CD4-positive, alpha-beta T cell (primary cell): ENCODE data around the gene GRIK5. TPM values are rescaled to one million over a fixed set of nuclear protein-coding genes. Genes with fewer than 3 reads are reported as not detected.
A peak's percentile ranks its signal among the peaks of the same experiment; 100 is the strongest.

Source experiments
- ATAC-seq: fragments of 200-7000 bp; cut with Tn5 transposase; one replicate; pipeline ENCODE4 v1.10.0; 2022; ENCODE audit warnings: mild to moderate bottlenecking; ENCODE audit not compliant: poor library complexity
- CTCF ChIA-PET: fragments of 350-600 bp; sonication (Branson Sonifier 250); formaldehyde crosslinking; loops from one replicate; lab custom pipeline; 2021; ENCODE audit warnings: antibody characterized with exemption, inconsistent platforms; lab: Charles Lee
- POLR2A ChIA-PET: fragments of 350-600 bp; sonication (Branson Sonifier 250); formaldehyde crosslinking; loops from one replicate; lab custom pipeline; 2021; ENCODE audit warnings: antibody characterized with exemption, inconsistent platforms; lab: Charles Lee
- DNase-seq, 14 experiments: peaks; one replicate each; pipeline ENCODE4 v3.0.0-alpha.2; 2013 to 2020; ENCODE audit warnings: mixed read lengths in 2 of 14
- H3K27ac ChIP-seq, 2 donors: one replicate each; pipeline versions ENCODE4 v1.5.1 to v1.7.0; 2013; ENCODE audit warnings: low read length in 2 of 2, low read depth in 1 of 2, mild to moderate bottlenecking in 1 of 2
- H3K27me3 ChIP-seq, 2 experiments: 1 replicate in 1 of 2; 2 replicates in 1 of 2; pipeline versions ENCODE4 v1.6.1 to v1.7.0; 2013; ENCODE audit warnings: low read length in 2 of 2, control low read depth in 1 of 2, mild to moderate bottlenecking in 1 of 2, moderate library complexity in 1 of 2; ENCODE audit not compliant: insufficient read depth in 2 of 2, control insufficient read depth in 1 of 2
- H3K36me3 ChIP-seq: one replicate; pipeline ENCODE4 v1.6.1; 2013; ENCODE audit warnings: low read length, control low read depth; ENCODE audit not compliant: insufficient read depth
- H3K4me1 ChIP-seq: one replicate; pipeline ENCODE4 v1.6.1; 2013; ENCODE audit warnings: low read length, control low read depth; ENCODE audit not compliant: insufficient read depth
- H3K4me3 ChIP-seq: one replicate; pipeline ENCODE4 v1.5.1; 2013; ENCODE audit warnings: mild to moderate bottlenecking, low read length, moderate library complexity
- H3K9me3 ChIP-seq, 2 experiments: 1 replicate in 1 of 2; 2 replicates in 1 of 2; pipeline versions ENCODE4 v1.6.1 to v1.7.0; 2013; ENCODE audit warnings: low read length in 2 of 2, mild to moderate bottlenecking in 2 of 2, control low read depth in 1 of 2, moderate library complexity in 1 of 2; ENCODE audit not compliant: control insufficient read depth in 1 of 2, insufficient read depth in 1 of 2
- H3K27ac Mint-ChIP-seq: one replicate; pipeline ENCODE4 v1.8.0; 2020; ENCODE audit warnings: mixed read lengths
- H3K27me3 Mint-ChIP-seq: one replicate; pipeline ENCODE4 v1.8.0; 2021; ENCODE audit warnings: mixed read lengths
- H3K36me3 Mint-ChIP-seq: one replicate; pipeline ENCODE4 v1.8.0; 2021; ENCODE audit warnings: low read depth, mixed read lengths
- H3K4me1 Mint-ChIP-seq: one replicate; pipeline ENCODE4 v1.8.0; 2021; ENCODE audit warnings: low read depth, mixed read lengths
- H3K4me3 Mint-ChIP-seq: one replicate; pipeline ENCODE4 v1.8.0; 2020; ENCODE audit warnings: mild to moderate bottlenecking, mixed read lengths
- H3K9me3 Mint-ChIP-seq: one replicate; pipeline ENCODE4 v1.8.0; 2020; ENCODE audit warnings: mixed read lengths
- intact Hi-C, 2 experiments: fragments of 100-400 bp; cut with DNase I in 1 of 2; cut with micrococcal nuclease in 1 of 2; formaldehyde crosslinking; loops; one replicate each; pipeline versions ENCODE4 v1.15.1 to v1.9.0; 2023 to 2025; cut with DNase I, micrococcal nuclease
- total RNA-seq, 174 experiments: library from RNA in 2 of 174; stranded (reverse) in 2 of 174; gene quantifications; one replicate each; pipeline ENCODE4 v1.2.3 and lab custom pipeline; 2021 to 2026
- TF ChIP-seq, protein P1 (sequence below): fragments of 200-600 bp; IDR thresholded peaks from one replicate; pipeline ENCODE4 v1.8.0; 2022; ENCODE audit warnings: antibody characterized with exemption, mild to moderate bottlenecking

GRIK5 gene
- total RNA-seq, 2 experiments from 2014 or later = 0.66 to 0.75 TPM

DNA sequence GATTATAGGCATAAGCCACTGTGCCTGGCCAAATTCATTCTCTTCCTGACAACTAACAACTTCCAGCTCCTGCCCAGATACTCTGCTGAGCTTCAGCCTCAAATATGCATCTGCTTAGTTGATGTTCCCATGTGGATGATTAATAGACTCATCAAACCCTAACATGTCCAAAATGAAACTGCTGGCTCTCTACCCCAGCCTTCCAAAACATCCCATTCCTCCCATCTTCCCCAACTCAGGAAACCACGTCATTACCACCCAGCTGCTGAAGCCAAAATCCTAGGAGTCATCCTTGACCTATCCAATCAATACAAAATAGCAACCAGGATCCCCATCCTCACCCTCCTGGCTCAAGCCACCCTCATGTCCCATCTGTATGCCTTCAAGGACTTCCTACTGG is 41.4 kb upstream of the GRIK5 start:
- Mint-ChIP-seq H3K4me3 (no peak overlapping the region), H3K27me3 (no peaks in the 10 kb centered on the region), H3K9me3 (no peaks in the 10 kb centered on the region), H3K27ac (peak overlapping the region; percentile 14), H3K4me1 (peaks cover 10% of the 10 kb centered on the region), H3K36me3 (peaks cover 51% of the 10 kb centered on the region)
- no peak overlapping the region for H3K4me3 ChIP-seq
- no peaks in the 10 kb centered on the region for H3K9me3 ChIP-seq
- ATAC-seq = no peak
- no peaks in the 10 kb centered on the region for H3K27me3 ChIP-seq
- TF ChIP-seq, protein P1, sequence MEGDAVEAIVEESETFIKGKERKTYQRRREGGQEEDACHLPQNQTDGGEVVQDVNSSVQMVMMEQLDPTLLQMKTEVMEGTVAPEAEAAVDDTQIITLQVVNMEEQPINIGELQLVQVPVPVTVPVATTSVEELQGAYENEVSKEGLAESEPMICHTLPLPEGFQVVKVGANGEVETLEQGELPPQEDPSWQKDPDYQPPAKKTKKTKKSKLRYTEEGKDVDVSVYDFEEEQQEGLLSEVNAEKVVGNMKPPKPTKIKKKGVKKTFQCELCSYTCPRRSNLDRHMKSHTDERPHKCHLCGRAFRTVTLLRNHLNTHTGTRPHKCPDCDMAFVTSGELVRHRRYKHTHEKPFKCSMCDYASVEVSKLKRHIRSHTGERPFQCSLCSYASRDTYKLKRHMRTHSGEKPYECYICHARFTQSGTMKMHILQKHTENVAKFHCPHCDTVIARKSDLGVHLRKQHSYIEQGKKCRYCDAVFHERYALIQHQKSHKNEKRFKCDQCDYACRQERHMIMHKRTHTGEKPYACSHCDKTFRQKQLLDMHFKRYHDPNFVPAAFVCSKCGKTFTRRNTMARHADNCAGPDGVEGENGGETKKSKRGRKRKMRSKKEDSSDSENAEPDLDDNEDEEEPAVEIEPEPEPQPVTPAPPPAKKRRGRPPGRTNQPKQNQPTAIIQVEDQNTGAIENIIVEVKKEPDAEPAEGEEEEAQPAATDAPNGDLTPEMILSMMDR = no peak
- CTCF ChIA-PET = interaction anchor here (1.0 to 1.7 kb wide), 3 partner anchors 66 to 329 kb away, joined by 3 read pairs; no protein-coding TSS in a partner anchor
- H3K27ac ChIP-seq = no peak overlapping the region
- H3K36me3 ChIP-seq = peaks cover 55% of the 10 kb centered on the region
- DNase-seq = no peak
- intact Hi-C loops = loop anchor here in 1 of 2 experiments (10.0 kb wide), 1 partner anchor 293 kb away; no protein-coding TSS in a partner anchor
- POLR2A ChIA-PET = interaction anchor here (1.4 kb wide), 1 partner anchor 131 kb away, joined by 3 read pairs; the partner anchor contains the start of gene GSK3A
- peaks cover 9% of the 10 kb centered on the region for H3K4me1 ChIP-seq

DNA sequence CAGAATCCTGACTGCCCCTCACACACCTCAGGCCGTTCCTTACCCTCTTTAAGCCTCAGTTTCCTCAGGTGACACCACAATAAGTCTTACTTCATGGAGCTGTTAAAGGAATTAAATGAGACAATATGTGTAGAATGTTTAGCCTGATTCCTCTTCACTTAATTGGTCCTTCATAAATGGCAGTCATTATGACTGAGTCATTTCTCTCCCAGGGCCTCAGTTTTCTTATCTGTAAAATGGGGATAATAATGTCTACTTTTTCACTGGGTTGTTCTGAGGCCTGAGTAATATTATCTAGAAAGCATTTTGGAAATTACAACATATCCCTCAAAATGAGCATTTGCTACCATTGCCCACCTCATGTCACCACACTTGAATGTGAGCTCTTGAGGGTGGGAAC is 40.7 kb upstream of the GRIK5 start:
- Histone ChIP-seq H3K27me3 (no peaks in the 10 kb centered on the region), H3K4me1 (peaks cover 9% of the 10 kb centered on the region), H3K27ac (no peak overlapping the region), H3K4me3 (no peak overlapping the region), H3K9me3 (no peaks in the 10 kb centered on the region), H3K36me3 (peaks cover 47% of the 10 kb centered on the region)
- peak overlapping the region; percentile 14 for H3K27ac Mint-ChIP-seq
- intact Hi-C loops = loop anchor here in 1 of 2 experiments (10.0 kb wide), 1 partner anchor 294 kb away; no protein-coding TSS in a partner anchor
- H3K36me3 Mint-ChIP-seq = peaks cover 46% of the 10 kb centered on the region
- ATAC-seq (no peak), DNase-seq (no peak)
- peaks cover 10% of the 10 kb centered on the region for H3K4me1 Mint-ChIP-seq
- ChIA-PET POLR2A (interaction anchor here (1.4 kb wide), 1 partner anchor 131 kb away, joined by 3 read pairs; the partner anchor contains the start of gene GSK3A), CTCF (interaction anchor here (0.7 to 1.7 kb wide), 3 partner anchors 22 to 330 kb away, joined by 3 read pairs; no protein-coding TSS in a partner anchor)
- no peaks in the 10 kb centered on the region for H3K9me3 Mint-ChIP-seq
- TF ChIP-seq, protein P1 = no peak
- H3K4me3 Mint-ChIP-seq = no peak overlapping the region
- H3K27me3 Mint-ChIP-seq = no peaks in the 10 kb centered on the region

DNA sequence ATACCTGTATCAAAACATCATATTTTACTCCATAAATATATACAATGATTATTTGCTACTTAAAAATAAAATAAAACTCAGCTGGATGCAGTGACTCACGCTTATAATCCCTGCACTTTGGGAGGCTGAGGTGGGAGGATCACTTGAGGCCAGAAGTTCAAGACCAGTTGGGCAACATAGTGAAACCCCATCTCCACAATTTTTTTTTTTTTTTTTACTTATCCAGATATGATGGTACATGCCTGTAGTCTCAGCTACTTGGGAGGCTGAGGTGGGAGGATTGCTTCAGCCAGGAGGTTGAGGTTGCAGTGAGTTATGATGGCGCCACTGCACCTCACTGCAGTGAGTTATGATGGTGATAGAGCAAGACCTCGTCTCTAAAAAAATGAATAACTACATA is 39.9 kb upstream of the GRIK5 start:
- no peaks in the 10 kb centered on the region for H3K27me3 Mint-ChIP-seq
- H3K27ac Mint-ChIP-seq = no peak overlapping the region
- H3K4me3 ChIP-seq = no peak overlapping the region
- no peaks in the 10 kb centered on the region for H3K9me3 ChIP-seq
- no peaks in the 10 kb centered on the region for H3K27me3 ChIP-seq
- no peaks in the 10 kb centered on the region for H3K9me3 Mint-ChIP-seq
- H3K4me1 Mint-ChIP-seq = peaks cover 10% of the 10 kb centered on the region
- H3K27ac ChIP-seq = no peak overlapping the region
- POLR2A ChIA-PET = no interaction called here
- CTCF ChIA-PET = interaction anchor here (1.8 to 2.7 kb wide), 3 partner anchors 14 to 331 kb away, joined by 7 to 16 read pairs (median 15); partner anchors contain the start of gene POU2F2
- TF ChIP-seq, protein P1 = no peak
- intact Hi-C loops = loop anchor here (2.0 to 10.0 kb wide), 5 partner anchors 75 to 417 kb away; partner anchors contain the start of gene CEACAM1 (in 1 of the 2)
- ATAC-seq = no peak
- peaks cover 41% of the 10 kb centered on the region for H3K36me3 ChIP-seq
- DNase-seq = no peak
- peaks cover 47% of the 10 kb centered on the region for H3K36me3 Mint-ChIP-seq
- no peak overlapping the region for H3K4me3 Mint-ChIP-seq
- H3K4me1 ChIP-seq = peaks cover 9% of the 10 kb centered on the region
